Measurements from ENCODE around the gene KIT.
A peak's percentile ranks its signal among the peaks of the same experiment; 100 is the strongest.
"Not testable (repeated sequence)": the region's sequence is repeated elsewhere in the genome, so short reads cannot be mapped to it uniquely, and the experiment has no call there.

Gene KIT

DNA sequence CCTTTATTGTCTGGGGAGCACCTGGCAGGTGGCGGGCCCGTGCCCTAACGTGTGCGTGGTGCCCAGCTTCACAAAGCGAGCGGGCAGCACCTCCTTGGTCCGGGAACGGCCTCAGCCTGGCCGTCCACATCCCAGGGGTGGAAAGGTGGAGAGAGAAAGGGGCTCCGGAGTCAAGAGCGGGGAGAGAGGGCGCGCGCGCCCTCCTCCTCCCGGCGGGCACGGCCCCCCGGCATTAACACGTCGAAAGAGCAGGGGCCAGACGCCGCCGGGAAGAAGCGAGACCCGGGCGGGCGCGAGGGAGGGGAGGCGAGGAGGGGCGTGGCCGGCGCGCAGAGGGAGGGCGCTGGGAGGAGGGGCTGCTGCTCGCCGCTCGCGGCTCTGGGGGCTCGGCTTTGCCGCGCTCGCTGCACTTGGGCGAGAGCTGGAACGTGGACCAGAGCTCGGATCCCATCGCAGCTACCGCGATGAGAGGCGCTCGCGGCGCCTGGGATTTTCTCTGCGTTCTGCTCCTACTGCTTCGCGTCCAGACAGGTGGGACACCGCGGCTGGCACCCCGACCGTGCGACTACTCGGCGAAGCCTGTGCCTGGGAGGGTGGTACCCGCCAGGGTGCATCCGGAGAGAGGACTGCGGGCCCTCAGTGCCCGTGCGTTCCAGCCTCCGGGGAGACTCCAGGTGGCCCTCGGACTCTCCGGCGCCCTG lies at the start of gene KIT:
Gene KIT (plus strand): TSS at position 407 of the 701 bp plus-strand sequence. CDS start 58 bp downstream, at position 465.
- peak; percentile 75 for DNase-seq (ENCODE audit: low read depth)

DNA sequence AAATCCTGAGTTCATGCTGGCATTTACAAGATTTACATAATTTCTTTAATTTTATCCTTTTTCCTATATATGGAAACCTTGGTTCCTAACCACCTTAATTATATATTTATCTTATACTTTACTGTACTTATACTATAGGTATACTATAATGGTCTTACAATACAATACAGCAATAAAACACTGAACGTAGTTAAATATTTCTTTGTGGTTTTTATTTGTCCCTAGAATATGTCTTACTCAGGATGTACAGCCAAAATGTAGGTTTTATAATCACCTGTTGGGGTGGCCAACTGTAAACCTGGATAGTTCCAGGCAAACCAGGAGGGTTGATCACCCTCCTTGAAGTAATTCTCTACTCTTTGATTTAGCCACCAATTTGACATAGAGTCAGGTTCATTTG lies 48.4 kb upstream of the KIT start:
- DNase-seq (ENCODE audit: low read depth), result no peak

DNA sequence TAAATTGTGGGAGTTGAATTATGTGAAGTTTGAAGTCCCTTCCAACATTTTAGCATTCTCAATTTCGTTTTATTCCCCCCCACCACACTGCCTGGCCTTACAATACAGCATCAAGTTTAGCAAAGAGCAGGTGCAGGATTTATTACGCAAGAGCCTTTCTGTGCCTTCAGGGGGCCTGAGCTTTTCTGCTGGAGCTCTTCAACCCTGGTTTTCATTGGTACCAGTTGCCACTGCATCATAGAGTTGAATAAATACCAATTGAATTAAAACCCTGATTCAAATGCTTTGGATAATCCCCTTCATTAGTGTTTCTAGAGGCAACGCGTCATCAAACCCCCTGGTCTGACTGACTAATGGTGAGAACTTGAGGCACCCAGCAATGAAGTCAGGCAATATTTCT lies 43.6 kb upstream of the KIT start:
- no peak for DNase-seq (ENCODE audit: low read depth)

DNA sequence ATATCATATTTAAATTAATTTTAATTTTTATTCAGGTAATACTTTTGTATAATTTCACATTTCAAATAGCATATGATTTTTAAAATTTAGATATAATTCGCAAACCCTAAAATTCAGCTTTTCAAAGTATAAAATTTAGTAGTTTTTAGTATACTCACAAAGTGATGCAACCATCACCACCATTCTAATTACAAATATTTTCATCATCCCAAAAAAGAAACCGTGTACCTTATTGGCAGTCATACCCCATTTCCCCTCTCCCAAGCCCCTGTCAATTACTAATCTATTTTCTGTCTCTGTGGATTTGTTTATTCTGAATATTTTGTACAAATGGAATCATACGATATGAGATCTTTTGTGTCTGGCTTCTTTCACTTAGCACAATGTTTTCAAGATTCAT lies 37.0 kb upstream of the KIT start:
- no peak for DNase-seq (ENCODE audit: low read depth)

DNA sequence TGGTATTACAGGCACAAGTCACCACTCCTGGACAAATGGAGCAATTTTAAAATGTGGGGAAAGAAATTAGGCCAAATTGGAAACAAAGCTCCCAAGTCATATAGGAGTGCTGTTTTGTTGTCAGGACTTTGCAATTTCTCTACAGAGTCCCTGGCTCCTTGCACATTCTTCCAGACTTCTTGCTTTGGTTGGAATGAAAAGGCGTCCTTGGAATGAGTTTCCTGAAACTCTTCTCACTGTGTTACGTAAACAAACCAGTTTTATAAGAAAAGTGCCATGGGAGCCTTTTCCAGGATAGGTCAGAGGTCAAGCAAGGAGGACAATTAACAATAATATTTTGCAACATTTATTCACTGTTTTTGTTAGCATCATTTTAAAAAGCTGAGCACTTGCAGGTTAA lies 32.4 kb upstream of the KIT start:
- DNase-seq (ENCODE audit: low read depth), result peak; percentile 86

DNA sequence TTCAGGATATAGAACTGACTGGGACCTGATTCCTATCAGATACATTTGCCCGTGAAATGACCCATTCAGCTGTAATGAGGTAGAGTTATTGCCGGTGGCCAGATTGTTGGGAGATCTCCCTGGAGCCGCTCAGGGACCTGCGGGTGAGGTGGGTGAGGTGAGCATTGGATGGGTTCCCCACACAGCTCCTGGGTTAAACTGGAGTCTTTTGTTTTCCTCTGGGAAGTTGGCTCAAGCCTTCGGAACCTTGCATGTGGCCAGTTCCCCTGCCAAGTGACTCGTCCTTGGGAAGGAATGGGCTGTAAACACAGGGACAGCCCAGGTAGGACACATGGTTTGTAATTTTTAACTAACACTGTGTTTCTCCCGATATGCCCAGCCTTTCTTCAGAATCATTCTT lies 31.6 kb upstream of the KIT start:
- peak; percentile 27 for DNase-seq (ENCODE audit: low read depth)

DNA sequence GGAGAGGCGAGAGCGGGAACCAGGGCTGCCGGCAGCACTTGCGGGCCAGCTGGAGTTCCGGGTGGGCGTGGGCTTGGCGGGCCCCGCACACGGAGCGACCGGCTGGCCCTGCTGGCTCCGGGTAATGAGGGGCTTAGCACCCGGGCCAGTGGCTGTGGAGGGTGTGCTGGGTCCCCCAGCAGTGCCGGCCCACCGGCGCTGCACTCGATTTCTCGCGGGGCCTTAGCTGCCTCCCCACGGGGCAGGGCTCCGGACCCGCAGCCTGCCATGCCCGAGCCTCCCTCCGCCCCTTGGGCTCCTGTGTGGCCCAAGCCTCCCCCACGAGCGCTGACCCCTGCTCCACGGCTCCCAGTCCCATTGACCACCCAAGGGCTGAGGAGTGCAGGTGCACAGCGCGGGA lies 25.2 kb upstream of the KIT start:
- DNase-seq (ENCODE audit: low read depth), result no peak

DNA sequence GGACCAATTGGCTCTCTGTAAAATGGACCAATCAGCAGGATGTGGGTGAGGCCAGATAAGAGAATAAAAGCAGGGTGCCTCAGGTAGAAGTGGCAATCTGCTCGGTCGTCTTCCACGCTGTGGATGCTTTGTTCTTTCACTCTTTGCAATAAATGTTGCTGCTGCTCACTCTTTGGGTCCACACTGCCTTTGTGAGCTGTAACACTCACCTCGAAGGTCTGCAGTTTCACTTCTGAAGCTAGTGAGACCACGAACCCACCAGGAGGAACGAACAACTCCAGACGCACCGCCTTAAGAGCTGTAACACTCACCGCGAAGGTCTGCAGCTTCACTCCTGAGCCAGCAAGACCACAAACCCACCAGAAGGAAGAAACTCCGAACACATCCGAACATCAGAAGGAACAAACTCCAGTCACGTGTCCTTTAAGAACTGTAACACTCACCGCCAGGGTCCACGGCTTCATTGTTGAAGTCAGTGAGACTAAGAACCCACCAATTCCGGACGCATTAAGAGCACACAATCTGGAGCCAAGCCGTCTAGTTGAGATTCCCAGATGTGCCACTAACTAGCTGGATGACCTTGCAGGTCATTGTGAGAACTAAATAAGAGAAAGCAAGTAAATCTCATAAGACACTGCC lies 24.5 kb upstream of the KIT start:
- not testable (repeated sequence) for DNase-seq (ENCODE audit: low read depth)

DNA sequence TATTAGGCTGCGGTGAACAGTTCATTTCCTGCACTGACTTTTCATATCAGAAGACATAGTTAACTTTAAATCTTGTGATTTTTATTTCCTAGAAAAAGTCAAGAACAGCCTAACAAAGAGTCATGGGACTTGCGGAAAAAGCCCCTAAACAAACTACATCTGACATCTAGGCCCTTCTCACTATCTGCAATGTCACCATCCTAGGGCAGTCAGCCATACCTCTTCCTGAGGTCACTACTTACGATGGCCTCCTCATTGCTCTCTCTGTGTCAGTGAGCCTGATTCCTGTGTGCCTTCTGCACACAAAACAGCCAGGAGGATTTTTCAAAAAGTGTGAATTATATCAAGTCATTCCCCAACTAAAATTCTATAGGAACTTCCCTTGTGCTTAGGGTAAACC lies 22.4 kb upstream of the KIT start:
- no peak for DNase-seq (ENCODE audit: low read depth)

DNA sequence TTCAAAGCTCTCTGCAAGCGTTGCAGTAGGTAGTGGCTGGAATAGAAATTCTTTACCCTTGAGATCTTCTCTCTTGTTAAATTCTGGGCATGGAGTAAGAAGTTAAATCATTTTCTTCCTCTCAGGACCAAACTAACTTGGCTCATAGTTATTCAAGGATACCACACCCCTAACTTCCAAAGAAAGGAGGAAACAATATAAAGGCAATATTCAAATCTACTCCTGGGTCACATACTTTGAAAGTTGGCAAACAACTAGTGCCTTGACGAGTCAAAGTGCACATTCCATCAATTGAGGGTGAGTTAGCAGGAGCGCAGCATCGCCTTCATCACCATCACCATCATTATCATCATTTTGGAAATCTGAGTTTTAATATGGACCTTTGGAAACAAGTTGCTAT lies 20.4 kb upstream of the KIT start:
- no peak for DNase-seq (ENCODE audit: low read depth)

DNA sequence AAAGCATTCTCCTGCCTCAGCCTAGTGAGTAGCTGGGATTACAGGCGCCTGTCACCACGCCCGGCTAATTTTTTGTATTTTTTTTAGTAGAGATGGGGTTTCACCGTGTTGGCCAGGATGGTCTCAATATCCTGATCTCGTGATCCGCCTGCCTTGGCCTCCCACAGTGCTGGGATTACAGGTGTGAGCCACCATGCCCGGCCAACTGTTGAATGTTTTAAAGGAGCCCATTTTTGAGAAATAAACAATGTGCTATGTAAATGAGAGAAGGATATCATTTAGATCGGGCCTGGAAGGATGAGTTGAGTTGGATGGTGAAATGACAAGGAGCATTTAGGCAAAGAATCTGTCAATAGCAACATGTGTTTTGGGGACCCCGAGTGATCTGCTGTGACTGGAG lies 16.7 kb upstream of the KIT start:
- not testable (repeated sequence) for DNase-seq (ENCODE audit: low read depth)

DNA sequence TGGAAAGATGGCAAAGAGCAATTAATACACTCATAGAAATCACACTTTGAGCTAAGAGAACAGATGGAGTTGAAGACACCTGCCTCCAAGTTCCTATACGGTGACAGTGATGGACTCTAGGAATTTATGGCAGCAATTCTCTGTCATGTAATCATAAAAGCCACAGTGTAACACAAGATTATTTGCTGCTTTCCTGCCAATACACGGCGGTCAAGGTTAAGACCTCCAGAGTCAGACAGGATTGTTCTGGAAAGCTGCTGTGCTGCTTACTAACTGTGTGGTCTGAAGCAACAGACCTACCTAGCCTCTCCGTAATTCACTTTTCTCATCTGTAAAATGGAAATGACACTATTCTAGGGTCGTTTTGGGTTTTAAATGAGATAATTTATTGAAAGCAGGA lies 14.6 kb upstream of the KIT start:
- DNase-seq (ENCODE audit: low read depth), result no peak

DNA sequence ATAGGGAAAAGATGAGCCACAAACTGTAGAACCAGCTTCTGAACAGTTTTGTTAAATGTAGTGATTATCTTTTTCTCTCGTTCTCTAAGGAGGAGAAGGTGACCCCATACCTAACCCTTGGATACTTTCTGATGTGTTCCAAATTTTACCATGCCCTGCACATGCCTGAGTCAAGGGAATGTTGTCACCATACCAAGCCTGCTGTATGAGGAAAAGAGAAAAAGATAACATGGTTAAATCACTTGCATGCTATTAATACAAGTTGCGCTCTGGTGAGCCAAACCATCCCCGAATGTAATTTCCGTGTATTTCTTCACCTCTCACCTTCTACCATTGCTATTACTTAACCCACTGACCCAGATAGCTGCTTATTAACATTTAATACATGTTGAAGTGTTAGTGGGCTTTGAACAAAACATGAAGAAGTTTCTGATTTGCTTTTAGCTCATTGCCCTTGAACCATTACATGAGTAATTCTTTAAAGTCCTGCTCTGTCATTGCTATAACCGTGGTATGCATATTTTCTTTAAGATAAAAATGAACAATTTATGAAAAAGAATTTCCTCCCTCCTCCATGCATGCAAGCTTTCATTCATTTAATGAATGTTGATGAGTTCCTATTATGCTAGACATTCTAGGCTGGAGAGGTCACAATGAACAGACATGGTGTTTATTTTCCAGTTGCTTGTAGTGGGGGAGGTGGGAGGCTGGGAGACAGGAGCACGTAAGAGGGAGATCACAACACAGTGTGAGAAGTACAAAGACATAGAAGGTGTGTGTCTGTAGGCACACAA lies 13.6 kb upstream of the KIT start:
- DNase-seq (ENCODE audit: low read depth), result peak; percentile 58

DNA sequence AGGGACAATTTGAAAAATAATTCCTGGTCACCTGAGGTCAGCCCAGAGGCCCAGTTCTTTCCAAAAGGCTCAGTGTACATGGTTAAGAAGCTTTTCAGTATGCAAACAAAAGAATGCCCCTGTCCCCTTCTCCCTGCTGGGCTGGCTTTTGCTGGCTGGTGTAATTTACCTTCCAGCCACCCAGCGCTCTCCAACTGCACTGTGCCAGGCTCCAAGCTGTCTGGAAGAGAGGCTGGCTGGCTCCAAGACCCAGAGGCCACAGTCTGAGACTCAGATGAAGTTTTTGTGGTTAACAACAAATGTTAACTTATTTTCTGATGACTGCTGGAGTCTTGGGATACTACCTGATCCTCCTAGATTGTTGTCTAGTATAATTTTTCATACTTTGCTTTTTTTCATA lies 11.9 kb upstream of the KIT start:
- DNase-seq (ENCODE audit: low read depth), result no peak

DNA sequence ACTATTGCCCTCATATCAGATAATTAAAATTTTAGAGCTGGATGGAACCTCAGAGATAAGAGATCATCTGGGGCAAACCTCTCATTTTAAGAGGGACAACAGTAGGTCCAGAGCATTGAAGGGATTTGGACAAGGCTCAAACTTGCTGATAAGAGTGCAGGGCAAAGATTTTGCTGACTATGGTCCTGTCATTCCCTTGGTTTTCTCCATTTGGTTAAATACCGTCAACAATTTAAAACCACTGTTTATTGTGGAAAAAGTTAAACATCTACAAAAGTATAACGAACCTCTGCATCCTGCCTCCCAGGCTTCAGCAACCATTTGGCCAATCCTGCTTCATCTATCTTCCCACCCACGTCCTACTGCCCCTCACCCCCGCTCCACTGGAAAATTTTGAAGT lies 10.7 kb upstream of the KIT start:
- no peak for DNase-seq (ENCODE audit: low read depth)

DNA sequence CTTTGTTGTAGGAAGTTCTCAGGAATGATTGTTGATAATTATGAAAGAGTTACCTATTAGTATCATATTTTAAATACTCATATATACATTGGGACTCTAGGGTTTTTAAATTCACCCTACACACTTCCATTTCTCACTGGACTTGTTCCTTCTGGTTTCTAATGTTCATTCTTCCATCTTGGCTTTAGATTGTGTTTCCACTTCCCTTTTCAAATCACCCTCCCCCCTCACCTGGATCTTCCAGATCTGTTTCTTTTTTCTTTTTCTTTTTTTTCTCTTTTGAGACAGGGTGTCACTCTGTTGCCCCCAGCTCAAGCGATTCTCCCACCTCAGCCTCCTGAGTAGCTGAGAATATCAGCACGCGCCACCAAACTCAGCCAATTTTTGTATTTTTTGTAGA lies 6.7 kb upstream of the KIT start:
- DNase-seq (ENCODE audit: low read depth), result no peak

DNA sequence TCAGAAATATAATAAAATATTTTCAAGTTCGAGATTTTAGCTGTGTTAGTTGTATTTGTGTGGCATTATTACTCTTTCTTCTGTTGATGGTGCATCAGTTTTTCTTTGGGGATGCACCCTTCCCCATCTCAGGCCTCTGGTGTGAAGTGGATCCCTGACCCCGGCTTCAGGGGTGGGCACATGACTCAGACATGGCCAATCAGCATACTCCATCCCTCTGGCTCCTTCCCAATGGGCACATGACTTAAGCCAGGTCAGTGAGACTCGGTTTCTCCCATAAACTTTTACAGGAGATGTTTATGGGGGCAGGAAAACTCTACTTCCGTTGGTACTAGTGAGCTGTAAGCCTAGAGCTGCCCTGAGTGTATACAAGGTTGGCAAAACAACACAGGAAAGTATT lies 3.0 kb upstream of the KIT start:
- DNase-seq (ENCODE audit: low read depth), result no peak

DNA sequence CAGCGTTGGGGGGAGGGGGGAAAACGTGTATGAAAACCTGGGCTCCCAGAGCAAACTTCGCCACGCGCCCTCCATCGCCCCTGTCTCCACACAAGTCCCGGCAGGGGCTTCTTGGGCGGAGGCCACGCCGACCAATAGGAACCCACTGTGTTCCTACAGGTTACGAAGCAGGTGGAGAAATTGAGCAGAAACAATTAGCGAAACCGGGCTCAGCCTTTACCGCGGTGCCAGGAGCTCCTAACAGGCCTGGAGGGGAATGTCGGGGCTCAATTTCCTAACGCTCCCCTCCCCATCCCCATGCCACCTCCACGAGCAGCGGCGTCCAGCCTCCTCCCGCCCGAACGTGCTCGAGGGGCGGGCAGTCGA lies 589 bp upstream of the KIT start:
- no peak for DNase-seq (ENCODE audit: low read depth)

DNA sequence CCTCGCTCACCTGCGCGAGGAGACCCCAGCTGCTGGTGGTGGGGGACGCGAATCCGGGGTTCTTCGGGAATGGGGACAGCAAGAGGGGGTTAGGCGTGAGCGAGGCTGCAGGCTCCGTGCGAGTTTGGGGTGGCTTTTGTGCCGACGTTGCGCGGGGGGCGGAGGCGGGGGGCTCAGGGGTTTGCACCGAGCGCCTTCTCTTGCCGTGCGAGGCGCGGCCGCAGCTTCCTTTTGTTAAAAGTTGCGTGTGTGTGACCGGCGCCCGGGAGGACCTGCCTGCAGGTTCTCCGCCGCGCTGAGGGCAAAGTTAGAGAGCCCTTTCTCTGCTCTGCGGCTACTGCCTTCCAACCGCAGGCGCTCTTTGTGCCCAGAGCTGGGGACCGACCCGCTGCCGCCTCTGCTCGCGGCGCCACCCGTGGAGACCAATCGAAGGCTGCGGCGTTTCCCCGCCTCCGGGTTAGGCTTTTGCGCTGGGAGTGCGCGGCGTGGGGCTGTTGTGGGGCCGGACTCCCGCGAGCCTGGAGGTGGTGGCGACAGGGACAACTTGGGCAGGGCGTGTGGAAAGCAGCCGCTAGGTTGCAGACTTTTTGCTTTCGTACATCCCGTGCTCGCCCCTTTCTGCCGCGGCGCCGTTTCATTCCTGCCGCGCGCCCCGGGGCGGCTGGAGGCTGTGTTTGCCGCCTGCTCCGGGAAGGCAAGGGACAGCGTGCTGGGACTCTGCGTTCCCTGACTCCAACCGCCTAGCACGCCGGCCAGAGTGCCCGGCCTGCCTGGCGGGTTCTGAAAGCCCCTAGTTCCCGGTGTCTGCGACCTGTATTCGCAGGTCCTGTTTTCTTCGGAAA lies 716 bp downstream of the KIT start:
- peak; percentile 84 for DNase-seq (ENCODE audit: low read depth)

DNA sequence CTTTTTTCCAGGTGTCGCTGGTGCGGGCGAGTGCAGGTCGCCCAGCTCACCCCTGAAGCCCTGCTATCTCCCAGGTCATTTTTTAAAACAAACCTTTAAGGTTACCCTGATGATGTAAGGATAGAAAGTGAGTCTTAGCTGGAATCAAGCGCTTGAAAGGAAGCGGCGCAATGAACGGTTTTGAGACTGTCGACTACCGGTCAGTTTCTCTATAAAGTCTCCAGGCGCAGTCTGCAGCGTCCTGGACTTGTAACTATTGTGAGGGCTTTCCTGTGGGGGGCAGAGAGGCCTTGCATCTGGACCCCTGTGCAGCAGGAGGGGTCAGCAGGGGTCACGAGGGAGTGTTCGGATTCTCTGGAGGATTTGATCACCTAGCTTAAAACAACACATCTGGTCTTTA lies 1.6 kb downstream of the KIT start:
- DNase-seq (ENCODE audit: low read depth), result peak; percentile 54

DNA sequence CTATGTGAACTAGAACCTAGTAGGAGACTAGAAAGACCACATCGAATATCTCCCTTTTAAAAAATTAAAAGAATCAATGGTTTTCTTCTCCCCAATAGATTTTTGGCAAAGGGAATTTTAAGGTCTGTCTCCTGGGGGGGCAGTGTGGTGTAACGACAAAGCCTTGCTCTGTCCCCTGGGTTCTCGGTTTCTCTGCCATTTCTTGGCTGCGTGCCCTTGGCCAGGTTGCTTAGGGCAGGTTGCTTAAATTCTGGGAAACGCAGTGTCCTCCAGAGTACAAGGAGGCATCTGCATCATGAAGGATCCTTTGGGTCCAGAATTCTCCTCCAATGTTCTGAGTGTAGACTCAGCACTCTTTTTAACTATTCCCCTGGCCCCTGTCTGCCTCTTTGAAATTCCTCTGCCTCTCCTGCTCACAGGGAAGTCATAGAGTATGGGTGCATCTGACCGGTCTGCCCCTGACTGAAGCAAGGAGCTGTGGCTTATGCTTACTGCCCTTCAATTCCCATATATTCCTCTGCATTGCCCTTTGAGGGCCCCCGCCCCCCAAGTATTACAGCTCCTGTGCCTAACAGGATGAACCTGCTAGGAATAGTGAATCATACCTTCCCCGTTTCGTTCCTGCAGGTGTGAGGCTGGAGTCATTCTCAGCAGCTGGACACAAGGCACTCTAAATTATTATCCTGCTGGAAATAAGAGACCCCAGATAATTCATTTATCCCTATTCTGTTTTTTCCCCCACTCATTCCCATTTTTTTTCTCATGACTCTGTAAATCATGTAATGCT lies 2.2 kb downstream of the KIT start:
- DNase-seq (ENCODE audit: low read depth), result no peak

DNA sequence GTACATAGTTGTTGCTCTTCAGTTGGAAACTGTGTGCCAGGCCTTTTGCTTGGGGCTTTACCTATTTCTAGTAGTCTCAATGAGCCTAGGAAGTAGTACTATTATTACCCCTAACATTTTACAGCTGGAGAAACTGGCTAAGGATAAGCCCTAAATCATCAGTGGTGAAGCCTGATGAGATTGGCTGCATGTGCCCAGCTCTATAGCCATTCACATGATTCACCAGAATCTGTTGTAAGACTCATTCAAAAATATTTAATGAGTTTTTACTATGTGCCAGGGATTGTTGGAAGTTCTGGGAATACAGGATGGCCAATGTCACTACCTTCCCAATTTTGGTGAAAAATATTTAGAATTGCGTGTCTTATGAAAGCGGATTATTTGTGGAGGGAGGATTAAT lies 2.8 kb downstream of the KIT start:
- peak; percentile 76 for DNase-seq (ENCODE audit: low read depth)
